ENCODE results near the gene WIF1. TPM values are rescaled to one million over a fixed set of nuclear protein-coding genes. Genes with fewer than 3 reads are reported as not detected.

WIF1 gene
- not detected in 2 replicates for total RNA-seq

DNA sequence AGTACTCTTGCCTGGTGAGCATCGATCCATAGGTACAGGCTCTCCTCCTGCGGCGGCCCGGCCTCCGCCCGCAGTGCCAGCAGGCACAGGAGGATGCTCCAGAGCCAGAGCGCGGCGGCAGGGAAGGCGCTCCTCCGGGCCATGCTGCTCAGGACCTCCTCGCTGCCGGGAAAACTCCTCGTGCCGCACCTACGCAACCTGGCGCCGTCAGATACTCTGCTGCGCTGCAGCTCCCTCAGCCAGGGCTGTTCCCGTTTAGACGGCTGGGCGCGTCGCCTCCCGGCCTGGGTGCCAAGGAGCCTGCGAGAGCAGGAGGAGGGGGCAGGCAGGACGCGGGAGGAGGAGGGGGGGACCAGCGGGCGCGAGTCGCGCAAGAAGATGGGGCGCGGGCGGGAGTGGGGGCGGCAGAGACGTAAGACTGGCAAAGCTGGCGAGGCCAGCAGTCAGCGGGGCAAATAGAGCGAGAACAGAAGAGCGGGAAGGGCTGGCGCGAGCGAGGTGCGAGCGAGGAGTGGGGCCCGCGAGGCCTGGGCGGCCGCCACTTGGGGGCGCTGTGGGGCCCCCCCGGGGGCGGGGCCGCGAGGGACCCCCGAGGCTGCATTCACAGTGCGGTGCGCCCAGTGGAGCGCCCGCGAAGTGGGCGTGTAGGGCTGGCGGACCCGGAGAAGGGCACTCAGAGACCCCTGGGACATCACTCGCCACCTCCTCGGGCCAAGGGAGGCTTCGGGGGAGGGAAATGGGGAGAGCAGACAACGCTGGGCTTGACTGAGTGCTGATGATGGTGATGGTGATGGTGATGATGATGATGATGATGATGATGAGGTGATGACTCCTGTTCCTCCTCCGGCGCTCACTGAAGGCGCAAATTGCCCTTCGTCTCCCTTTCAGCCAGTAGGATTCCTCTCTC lies at the start of gene WIF1:
TSS of gene WIF1 (minus strand) at position 257 of the 907 bp plus-strand sequence. CDS start at position 143, 114 bp downstream.
- intact Hi-C loops (cut with micrococcal nuclease) = loop anchor here (1.0 kb wide), 2 partner anchors 48 to 111 kb away; partner anchors contain the start of gene LEMD3

GRCh38 chr12:65170209-65170881 lies 49.2 kb upstream of the WIF1 start:
- intact Hi-C loops (cut with micrococcal nuclease) = loop anchor here (1.0 to 5.0 kb wide), 5 partner anchors 62 to 1390 kb away; partner anchors contain the start of genes GNS, KICS2 and XPOT

- intact Hi-C loops (cut with micrococcal nuclease) = loop anchor here (1.0 to 5.0 kb wide), 13 partner anchors 9 to 1389 kb away; partner anchors contain the start of genes GNS, HELB, KICS2 and LLPH
Measured at GRCh38 chr12:65169320-65170208, 48.5 kb upstream of the WIF1 start, which contains the start of gene LEMD3. LEMD3 (plus strand) TSS chr12:65169583; CDS start chr12:65169597, 14 bp downstream.

GRCh38 chr12:65168681-65169319 lies 47.7 kb upstream of the WIF1 start:
- intact Hi-C loops (cut with micrococcal nuclease) = loop anchor here (1.0 to 5.0 kb wide), 8 partner anchors 10 to 1134 kb away; partner anchors contain the start of genes HELB, LLPH, TBK1 and WIF1

GRCh38 chr12:65164774-65165173 lies 43.7 kb upstream of the WIF1 start:
- intact Hi-C loops (cut with micrococcal nuclease) = loop anchor here (5.0 kb wide), 2 partner anchors 497 to 712 kb away; partner anchors contain the start of gene TBK1

DNA sequence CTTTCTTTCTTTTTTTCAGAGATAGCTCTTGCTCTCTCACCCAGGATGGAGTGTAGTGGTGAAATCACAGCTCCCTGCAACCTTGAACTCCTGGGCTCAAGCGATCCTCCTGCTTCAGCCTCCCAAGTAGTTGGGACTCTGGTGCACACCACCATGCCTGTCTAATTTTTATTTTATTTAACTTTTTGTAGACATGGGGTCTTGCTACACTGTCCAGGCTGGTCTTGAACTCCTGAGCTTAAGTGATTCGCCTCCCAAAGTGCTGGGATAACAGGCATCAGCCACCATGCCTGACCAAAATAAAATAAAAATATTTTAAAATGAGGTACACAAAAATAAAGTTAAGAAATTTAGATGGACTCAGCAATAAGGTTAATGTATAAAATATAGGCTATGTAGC lies 43.1 kb upstream of the WIF1 start:
- intact Hi-C loops (cut with micrococcal nuclease) = no loop called here

DNA sequence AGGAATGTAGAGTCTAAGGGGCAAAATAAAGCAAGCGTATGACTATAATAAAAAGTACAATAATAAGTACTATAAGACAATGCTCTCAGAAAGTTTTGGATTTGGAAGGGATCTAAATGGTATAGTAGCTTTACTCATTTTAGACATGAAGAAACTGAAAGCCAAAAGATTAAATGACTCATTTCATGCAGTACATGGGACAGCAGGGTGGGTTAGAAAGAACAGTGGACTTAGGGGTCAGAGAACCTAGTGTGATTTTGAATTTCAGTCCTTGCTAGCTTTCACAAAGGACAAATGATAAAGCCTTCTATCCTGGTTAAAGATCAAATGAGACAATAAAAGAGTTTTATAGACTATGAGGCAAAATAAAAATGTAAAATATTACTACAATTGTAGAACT lies 41.5 kb upstream of the WIF1 start:
- intact Hi-C loops (cut with micrococcal nuclease) = no loop called here

DNA sequence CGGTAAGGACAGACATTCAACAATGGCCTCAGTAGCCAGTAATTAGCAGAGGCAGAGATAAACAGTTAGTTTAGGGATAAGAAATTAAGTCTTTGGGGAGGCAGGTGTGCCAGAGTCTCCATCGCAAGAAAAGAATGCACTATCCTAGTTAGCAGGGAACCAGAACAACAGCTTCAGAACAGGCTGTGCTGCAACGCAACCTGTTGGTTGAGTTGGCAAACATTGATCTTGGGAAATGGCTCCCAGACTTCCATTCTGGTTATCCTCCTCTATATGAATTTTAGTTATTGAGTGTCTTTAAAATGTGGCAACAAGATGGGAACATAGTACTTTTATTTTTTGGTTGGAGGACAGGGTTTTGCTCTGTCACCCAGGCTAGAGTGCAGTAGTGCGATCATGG lies 36.0 kb upstream of the WIF1 start:
- intact Hi-C loops (cut with micrococcal nuclease) = loop anchor here (2.0 kb wide), 1 partner anchor 40 kb away; no protein-coding TSS in a partner anchor

DNA sequence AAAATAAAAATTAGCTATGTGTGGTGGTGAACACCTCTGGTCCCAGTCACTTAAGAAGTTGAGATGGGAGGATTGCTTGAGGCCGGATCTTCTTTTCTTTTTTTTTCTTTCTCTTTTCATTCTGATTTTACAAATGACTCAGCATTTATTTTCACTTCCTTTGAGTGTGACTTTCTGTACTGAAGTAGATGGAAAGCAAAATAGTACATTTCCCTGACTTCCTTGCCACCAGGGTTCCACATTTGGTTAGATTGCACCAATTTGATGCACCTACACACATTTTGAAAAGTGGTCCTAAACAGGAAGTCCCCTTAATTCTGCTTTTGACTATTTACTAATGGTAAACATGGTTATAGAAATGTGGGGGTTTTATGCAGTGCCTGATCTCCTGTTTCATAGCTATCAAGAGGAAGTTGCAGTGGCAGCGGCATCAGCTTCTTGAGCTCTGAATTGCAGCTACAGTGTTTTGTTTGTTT lies 35.3 kb upstream of the WIF1 start:
- intact Hi-C loops (cut with micrococcal nuclease) = loop anchor here (1.0 to 2.0 kb wide), 2 partner anchors 13 to 40 kb away; partner anchors contain the start of gene LEMD3

DNA sequence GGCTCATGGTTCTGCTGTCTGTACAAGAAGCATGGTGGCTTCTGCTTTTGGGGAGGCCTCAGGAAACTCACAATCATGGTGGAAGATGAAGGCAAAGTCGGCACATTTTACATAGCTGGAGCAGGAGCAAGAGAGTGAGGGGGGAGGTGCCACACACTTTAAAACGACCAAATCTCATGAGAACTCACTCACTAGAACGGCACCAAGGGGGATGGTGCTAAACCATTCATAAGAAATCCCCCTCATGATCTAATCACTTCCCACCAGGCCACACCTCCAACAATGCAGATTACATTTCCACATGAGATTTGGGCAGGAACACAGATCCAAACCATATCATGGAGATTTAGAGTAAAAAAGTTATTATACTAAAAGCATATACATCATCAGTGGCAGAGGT lies 34.7 kb upstream of the WIF1 start:
- intact Hi-C loops (cut with micrococcal nuclease) = loop anchor here (1.0 to 2.0 kb wide), 2 partner anchors 14 to 41 kb away; partner anchors contain the start of gene LEMD3

GRCh38 chr12:65152596-65152995 lies 31.5 kb upstream of the WIF1 start:
- intact Hi-C loops (cut with micrococcal nuclease) = no loop called here

DNA sequence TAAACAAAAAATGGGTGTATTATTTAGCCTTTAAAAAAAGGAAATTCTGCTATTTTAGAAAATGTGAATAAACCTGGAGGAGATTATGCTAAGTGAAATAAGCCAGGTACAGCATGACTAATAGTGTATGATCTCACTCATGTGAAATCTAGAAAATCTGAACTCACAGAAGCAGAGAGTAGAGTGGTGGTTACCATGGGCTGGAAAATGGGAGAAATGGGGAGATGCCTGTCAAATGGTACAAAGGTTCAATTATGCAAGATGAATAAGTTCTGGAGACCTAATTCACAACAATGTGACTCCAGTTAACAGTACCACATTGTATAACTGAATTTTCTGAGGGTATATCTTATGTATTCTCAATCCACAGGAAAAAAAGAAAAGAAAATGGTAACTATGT lies 30.9 kb upstream of the WIF1 start:
- intact Hi-C loops (cut with micrococcal nuclease) = no loop called here

- intact Hi-C loops (cut with micrococcal nuclease) = no loop called here
Measured at GRCh38 chr12:65147312-65147905, 26.3 kb upstream of the WIF1 start.

DNA sequence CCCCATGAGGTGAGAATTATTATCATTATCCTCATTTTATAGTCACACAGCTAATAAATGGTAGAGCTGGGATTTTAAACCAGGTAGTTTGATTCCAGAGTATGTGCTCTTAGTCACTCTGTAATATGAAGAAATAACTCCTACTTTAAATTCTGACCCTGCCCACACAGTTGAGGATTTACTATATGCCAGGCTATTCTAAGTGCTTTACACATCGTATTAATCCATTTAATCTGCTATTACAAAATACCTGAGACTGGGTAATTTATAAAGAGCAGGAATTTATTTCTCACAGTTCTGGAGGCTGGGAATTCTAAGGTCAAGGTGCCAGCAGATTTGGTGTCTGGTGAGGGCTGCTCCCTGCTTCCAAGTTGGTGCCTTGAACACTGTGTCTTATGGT lies 19.6 kb upstream of the WIF1 start:
- intact Hi-C loops (cut with micrococcal nuclease) = no loop called here

GRCh38 chr12:65139389-65139788 lies 18.3 kb upstream of the WIF1 start:
- intact Hi-C loops (cut with micrococcal nuclease) = no loop called here

- intact Hi-C loops (cut with micrococcal nuclease) = no loop called here
Measured at GRCh38 chr12:65133879-65134278, 12.8 kb upstream of the WIF1 start.

DNA sequence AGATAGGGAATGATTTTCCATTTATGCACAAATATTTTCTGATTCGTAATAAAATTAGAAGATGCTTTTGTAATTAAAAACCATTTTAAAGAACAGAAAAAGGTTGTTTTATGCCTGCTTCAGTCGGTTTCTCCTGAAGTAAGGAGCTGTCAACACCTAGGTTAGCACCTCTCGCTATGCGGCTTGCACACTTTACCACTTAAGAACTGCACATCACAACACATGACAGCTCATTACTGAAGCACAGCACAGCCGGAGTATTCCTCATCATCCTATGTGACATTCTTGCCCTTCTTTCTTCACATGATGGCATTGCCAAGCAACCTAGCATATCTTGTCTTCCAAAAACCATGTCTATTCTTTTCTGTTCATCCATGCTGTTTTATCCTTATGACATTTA lies 5.4 kb upstream of the WIF1 start:
- intact Hi-C loops (cut with micrococcal nuclease) = no loop called here

GRCh38 chr12:65125975-65126374 lies 4.9 kb upstream of the WIF1 start:
- intact Hi-C loops (cut with micrococcal nuclease) = no loop called here

DNA sequence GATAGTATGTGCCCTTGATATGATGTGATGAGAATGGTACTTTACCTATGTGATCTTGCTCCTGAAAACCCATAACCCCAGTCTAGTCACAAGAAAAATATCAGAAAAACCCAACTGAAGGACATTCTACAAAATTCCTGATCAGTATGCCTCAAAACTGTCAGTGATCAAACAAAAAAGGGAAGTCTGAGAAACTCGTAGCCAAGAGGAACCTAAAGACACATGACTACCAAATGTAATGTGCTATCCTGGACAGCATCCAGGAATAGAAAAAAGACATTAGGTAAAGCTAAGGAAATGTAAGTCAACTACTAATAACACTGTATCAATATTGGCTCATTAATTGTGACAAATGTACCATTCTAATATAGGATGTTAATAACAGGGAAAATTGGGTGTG lies 4.1 kb upstream of the WIF1 start:
- intact Hi-C loops (cut with micrococcal nuclease) = no loop called here
